ENCODE measurements around the gene MS4A10. TPM values are rescaled to one million over a fixed set of nuclear protein-coding genes. Genes with fewer than 3 reads are reported as not detected.

MS4A10 gene
- polyA plus RNA-seq, 1 donor from 2014 or later = not detected

GRCh38 chr11:60744114-60744513 is 41.0 kb upstream of the MS4A10 start:
- Histone ChIP-seq H3K9ac (ENCODE audit: low read length) (no peak overlapping the region), H3F3A (ENCODE audit: insufficient read depth, low read length, poor library complexity, severe bottlenecking) (no peaks in the 10 kb centered on the region), H3K9me3 (ENCODE audit: low read length) (no peaks in the 10 kb centered on the region), H3K9me2 (ENCODE audit: insufficient read depth, low read length) (no peaks in the 10 kb centered on the region), H3K4me3 (ENCODE audit: low read length) (no peak overlapping the region), H3K36me3 (ENCODE audit: insufficient read depth, low read length) (no peaks in the 10 kb centered on the region), H4K20me1 (ENCODE audit: insufficient read depth) (no peaks in the 10 kb centered on the region), H3K27me3 (ENCODE audit: insufficient read depth, low read depth, low read length) (no peaks in the 10 kb centered on the region), H2AFZ (ENCODE audit: low read depth, low read length) (no peak overlapping the region), H3K79me2 (replicated peaks; ENCODE audit: insufficient read depth, low read length) (no peaks in the 10 kb centered on the region), H3K4me2 (ENCODE audit: low read length) (no peak overlapping the region), H3K27ac (ENCODE audit: low read length) (no peak overlapping the region)
- TF ChIP-seq CTCF (IDR thresholded peaks at IDR 0.05; ENCODE audit: poor library complexity, severe bottlenecking) = no peak
- TF ChIP-seq TAF1 (IDR thresholded peaks at IDR 0.05; ENCODE audit: low read depth) = no peak

GRCh38 chr11:60747359-60747873 is 37.7 kb upstream of the MS4A10 start:
- Histone ChIP-seq H2AFZ (ENCODE audit: low read depth, low read length) (no peak overlapping the region), H3K9ac (ENCODE audit: low read length) (no peak overlapping the region), H3F3A (ENCODE audit: insufficient read depth, low read length, poor library complexity, severe bottlenecking) (no peaks in the 10 kb centered on the region), H3K27me3 (ENCODE audit: insufficient read depth, low read depth, low read length) (no peaks in the 10 kb centered on the region), H3K27ac (ENCODE audit: low read length) (no peak overlapping the region), H3K36me3 (ENCODE audit: insufficient read depth, low read length) (no peaks in the 10 kb centered on the region), H3K4me3 (ENCODE audit: low read length) (no peak overlapping the region), H3K9me3 (ENCODE audit: low read length) (no peaks in the 10 kb centered on the region), H4K20me1 (ENCODE audit: insufficient read depth) (no peaks in the 10 kb centered on the region), H3K9me2 (ENCODE audit: insufficient read depth, low read length) (no peaks in the 10 kb centered on the region), H3K79me2 (replicated peaks; ENCODE audit: insufficient read depth, low read length) (no peaks in the 10 kb centered on the region), H3K4me2 (ENCODE audit: low read length) (no peak overlapping the region)
- TF ChIP-seq RAD21 (conservative IDR thresholded peaks at IDR 0.05) = no peak
- TF ChIP-seq CTCF (IDR thresholded peaks at IDR 0.05; ENCODE audit: poor library complexity, severe bottlenecking) = no peak
- TF ChIP-seq MXI1 (conservative IDR thresholded peaks at IDR 0.05; ENCODE audit: poor library complexity, severe bottlenecking) = no peak
- TF ChIP-seq EZH2 (IDR thresholded peaks at IDR 0.05; ENCODE audit: borderline replicate concordance, insufficient read depth, low read length, poor library complexity, severe bottlenecking) = no peak

GRCh38 chr11:60748225-60748624 is 36.9 kb upstream of the MS4A10 start:
- no peak overlapping the region for H3K27ac ChIP-seq (ENCODE audit: low read length)
- H3K9ac ChIP-seq (ENCODE audit: low read length) = no peak overlapping the region
- H3K36me3 ChIP-seq (ENCODE audit: insufficient read depth, low read length) = no peaks in the 10 kb centered on the region
- H2AFZ ChIP-seq (ENCODE audit: low read depth, low read length) = no peak overlapping the region
- H3K27me3 ChIP-seq (ENCODE audit: insufficient read depth, low read depth, low read length) = no peaks in the 10 kb centered on the region
- TF ChIP-seq EP300 (conservative IDR thresholded peaks at IDR 0.05; ENCODE audit: poor library complexity, severe bottlenecking) (no peak), CTCF (IDR thresholded peaks at IDR 0.05; ENCODE audit: poor library complexity, severe bottlenecking) (no peak), SMC3 (conservative IDR thresholded peaks at IDR 0.05; ENCODE audit: poor library complexity) (no peak), RAD21 (conservative IDR thresholded peaks at IDR 0.05) (no peak), POLR2AphosphoS5 (IDR thresholded peaks at IDR 0.05) (no peak), EZH2 (IDR thresholded peaks at IDR 0.05; ENCODE audit: borderline replicate concordance, insufficient read depth, low read length, poor library complexity, severe bottlenecking) (no peak), MXI1 (conservative IDR thresholded peaks at IDR 0.05; ENCODE audit: poor library complexity, severe bottlenecking) (no peak), TAF1 (IDR thresholded peaks at IDR 0.05; ENCODE audit: low read depth) (no peak)
- TF ChIP-seq, protein P1, sequence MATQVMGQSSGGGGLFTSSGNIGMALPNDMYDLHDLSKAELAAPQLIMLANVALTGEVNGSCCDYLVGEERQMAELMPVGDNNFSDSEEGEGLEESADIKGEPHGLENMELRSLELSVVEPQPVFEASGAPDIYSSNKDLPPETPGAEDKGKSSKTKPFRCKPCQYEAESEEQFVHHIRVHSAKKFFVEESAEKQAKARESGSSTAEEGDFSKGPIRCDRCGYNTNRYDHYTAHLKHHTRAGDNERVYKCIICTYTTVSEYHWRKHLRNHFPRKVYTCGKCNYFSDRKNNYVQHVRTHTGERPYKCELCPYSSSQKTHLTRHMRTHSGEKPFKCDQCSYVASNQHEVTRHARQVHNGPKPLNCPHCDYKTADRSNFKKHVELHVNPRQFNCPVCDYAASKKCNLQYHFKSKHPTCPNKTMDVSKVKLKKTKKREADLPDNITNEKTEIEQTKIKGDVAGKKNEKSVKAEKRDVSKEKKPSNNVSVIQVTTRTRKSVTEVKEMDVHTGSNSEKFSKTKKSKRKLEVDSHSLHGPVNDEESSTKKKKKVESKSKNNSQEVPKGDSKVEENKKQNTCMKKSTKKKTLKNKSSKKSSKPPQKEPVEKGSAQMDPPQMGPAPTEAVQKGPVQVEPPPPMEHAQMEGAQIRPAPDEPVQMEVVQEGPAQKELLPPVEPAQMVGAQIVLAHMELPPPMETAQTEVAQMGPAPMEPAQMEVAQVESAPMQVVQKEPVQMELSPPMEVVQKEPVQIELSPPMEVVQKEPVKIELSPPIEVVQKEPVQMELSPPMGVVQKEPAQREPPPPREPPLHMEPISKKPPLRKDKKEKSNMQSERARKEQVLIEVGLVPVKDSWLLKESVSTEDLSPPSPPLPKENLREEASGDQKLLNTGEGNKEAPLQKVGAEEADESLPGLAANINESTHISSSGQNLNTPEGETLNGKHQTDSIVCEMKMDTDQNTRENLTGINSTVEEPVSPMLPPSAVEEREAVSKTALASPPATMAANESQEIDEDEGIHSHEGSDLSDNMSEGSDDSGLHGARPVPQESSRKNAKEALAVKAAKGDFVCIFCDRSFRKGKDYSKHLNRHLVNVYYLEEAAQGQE (IDR thresholded peaks at IDR 0.05; ENCODE audit: borderline replicate concordance) = no peak
- H3K9me2 ChIP-seq (ENCODE audit: insufficient read depth, low read length) = no peaks in the 10 kb centered on the region
- H3K9me3 ChIP-seq (ENCODE audit: low read length) = no peaks in the 10 kb centered on the region
- H3K79me2 ChIP-seq (replicated peaks; ENCODE audit: insufficient read depth, low read length) = no peaks in the 10 kb centered on the region
- no peaks in the 10 kb centered on the region for H4K20me1 ChIP-seq (ENCODE audit: insufficient read depth)
- no peak overlapping the region for H3K4me3 ChIP-seq (ENCODE audit: low read length)
- no peak overlapping the region for H3K4me2 ChIP-seq (ENCODE audit: low read length)
- H3F3A ChIP-seq (ENCODE audit: insufficient read depth, low read length, poor library complexity, severe bottlenecking) = no peaks in the 10 kb centered on the region

Data from neural cell (in vitro differentiated cells).